HG03025 (cell line): ENCODE data around the gene CCT6B.
"Not testable (repeated sequence)": the region's sequence is repeated elsewhere in the genome, so short reads cannot be mapped to it uniquely, and the experiment has no call there.

ENCODE experiments used
- ATAC-seq: cut with Tn5 transposase; IDR thresholded peaks from one replicate; pipeline ENCODE4 v1.9.1; 2021; ENCODE audit warnings: mild to moderate bottlenecking, moderate library complexity; ENCODE audit not compliant: unreplicated experiment, low FRiP score

CCT6B gene

DNA sequence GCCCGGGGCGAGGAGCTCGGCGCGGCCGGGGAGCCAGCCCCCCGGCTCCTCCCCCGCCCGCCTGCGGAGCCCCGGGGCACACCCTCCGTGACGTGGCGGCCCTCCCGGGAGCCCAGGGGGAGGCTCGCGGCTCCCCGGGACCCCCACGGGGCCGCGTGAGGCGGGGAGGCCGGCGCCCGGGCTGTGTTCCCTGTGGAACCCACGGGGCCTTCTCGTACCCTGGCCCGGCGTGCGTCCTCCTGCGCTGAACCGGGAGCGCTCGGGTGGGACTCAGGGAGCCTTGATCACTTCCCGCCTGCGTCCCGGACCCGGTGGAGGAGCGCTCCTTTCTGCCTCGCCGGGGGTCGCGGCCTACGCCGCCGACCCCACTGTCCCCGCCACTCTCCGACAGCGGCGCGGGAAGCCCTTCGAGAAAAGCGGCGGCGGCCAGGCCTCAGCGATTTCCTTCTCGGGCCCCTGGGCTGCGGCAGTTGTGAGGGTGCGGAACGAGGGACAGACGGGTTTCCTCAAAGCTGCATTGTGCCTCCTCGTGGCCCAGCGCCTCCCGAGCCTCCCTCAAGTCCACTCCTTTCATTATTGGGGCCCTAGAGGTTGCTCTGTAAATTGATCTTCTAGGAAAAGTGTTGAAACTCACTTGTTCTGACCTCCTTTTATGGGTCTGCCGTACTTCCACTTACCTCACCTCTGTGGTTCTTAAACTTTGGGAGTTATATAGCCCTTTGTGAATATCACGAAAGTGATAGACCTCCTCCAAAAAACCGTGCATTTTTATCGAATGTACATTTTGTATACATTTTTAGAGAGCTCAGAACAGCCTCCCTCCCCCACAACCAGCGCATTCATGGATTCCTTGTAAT, 19.6 kb upstream of the CCT6B start:
- peak; percentile 76 for ATAC-seq

DNA sequence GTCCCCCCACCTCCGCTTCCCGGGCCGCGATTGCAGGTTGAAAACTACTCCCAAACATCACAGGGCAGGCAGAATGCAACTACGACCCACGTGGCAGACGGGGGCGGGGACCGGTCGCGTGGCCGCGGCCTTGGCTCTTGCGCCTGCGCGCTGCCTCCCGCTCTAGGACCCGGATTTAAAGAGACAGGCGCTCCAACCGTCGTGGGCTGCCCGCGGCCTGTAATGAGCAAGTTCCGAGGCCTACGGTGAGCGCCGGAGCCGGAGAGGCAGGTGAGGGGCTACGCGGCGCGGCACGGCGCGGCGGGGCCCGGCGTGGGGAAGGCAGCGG, 19.1 kb upstream of the CCT6B start, which contains the start of gene LIG3:
LIG3 (plus strand) TSS at position 160 of the 328 bp plus-strand sequence. CDS start 2,494 bp downstream, outside the sequence.
- peak; percentile 72 for ATAC-seq

DNA sequence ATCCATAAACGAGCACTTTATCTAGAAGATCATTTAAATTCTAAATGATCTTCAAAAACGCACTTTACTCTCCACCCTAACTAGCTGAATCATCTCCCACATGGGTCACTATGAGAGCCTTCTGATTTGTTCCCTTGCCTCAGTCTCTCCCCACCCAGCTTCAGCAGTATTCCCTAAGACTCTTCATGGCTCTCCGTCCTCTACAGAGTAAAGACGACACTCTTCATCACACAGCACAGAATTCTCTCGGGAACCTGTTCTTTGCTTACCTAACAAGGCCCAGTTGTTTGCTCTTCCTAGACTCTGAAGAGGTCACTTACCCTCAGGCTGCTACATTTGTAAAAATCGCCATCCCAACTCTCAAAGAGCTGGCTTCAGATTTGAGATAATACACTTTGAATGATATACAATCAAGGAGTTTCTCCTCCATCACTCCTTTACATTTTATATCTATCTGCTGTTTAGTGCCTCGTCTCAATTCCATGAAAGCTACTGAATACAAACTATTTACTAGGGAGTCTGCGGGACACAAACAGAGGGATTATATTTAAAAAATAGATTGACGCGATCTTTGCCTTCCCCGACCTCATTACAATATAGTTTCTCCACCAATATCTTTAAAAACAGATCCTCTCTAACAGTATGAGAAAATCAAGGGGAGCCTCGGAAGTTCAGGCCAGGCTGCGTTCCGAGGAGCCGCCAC, 18.5 kb upstream of the CCT6B start:
- no peak for ATAC-seq

DNA sequence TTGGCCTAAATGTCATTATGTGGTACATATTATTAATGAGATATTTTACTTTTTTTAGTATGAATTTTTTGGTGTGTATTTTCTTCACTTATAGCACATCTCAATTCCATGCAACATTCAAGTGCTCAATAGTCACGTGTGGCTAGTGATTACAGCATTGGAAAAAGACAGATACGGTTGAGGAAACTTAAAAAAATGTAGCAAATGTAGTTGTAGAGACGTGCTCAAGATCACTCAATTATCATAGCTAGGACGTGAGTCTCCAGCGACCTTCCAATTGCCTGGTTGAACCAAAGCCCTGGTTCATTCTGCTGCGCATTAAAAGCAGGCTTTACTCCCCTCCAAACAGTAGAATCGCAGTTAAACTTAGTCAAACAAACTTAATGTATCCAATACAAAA, 17.9 kb upstream of the CCT6B start:
- no peak for ATAC-seq

DNA sequence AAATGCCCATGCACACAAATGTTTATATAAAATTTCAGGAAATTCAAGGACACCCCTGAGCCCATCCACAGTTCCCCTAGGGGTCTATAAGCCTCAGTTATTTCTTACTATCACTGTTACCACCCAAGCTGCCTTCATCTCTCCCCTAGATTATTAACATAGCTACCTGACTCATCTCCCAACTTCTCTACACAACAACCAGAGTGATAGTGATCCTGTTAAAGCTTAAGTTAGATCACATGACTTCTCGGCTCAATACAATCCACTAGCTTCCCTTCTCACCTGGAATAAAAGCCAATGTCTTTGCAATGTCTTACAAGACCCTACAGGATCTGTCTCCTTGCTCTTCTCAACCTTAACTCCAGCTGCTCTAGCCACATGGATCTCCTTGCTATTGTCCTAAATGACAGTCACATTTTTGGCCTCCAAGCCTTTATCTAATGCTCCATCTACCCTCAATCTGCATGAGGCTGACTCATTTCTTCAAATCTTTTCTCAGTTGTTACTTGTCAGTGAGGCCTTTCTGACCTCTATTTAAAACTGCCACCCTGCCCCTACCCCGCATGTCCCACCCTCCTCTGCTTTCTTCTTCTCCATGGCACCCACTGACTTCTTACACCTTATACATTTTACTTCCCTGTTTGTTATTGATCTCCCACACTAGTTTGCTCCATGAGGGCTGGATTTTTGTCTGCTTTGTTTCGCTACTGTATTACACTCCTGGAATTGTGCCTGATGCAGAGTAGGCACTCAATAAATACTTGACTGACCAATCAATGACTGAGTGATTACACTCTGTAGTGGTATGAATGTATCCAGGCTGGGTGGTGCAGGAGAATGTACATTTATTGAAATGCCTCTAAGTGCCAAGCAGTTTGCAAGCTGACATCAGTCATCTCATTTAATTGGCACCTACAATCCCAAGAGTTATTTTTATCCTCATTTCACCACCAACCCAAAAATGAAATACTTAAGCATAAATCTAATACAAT, 13.8 kb upstream of the CCT6B start:
- no peak for ATAC-seq

DNA sequence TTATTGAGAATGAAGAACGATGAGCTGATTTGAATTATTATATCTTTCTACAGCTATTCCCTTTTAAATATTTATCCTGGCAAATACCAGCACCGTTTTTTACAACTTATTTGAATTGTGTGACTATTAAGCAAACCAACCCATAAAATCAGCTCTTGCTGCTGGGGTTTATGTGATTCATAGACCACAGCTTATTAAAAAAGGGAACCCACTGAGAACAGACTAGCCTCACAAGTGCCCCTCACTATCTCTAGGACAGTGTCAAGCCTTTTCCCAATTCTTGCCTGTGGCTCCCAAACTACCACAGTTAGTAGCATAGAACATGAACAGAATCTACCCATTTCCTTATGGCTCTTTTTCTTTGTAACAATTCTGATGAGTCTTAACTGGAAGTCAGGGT, 12.9 kb upstream of the CCT6B start:
- no peak for ATAC-seq

DNA sequence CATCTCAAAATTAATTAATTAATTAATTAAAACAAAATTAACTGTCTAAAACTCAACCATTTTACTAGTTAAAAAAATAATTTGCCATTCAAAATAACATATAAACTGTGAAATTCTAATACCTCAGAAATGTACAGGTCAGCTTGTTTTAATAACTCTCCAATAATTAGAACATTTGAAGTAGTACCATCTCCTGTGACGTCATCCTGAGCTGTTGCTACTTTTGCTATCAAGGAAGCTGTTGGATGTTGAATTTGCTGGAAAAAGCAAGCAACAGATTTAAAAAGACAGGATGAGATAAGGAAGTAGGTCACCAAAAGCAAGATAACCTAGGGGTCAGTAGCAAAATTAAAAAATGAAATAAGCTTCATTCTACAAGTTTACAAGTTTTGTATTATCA, 2.8 kb downstream of the CCT6B start:
- no peak for ATAC-seq

DNA sequence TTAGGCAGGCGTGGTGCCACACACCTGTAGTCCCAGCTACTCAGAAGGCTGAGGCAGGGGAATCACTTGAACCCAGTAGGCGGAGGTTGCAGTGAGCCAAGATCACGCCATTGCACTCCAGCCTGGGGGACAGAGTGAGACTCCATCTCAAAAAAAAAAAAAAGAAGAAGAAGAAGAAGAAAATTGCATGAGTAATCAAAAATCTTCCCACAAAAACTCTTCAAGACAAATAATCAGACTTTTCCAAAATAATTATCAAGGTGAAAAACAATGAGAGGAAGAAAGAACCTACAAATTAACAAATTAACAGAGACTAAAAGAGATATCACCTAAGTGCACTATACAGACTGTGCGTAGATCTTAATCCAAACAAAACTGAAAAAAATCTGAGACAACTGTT, 10.5 kb downstream of the CCT6B start:
- not testable (repeated sequence) for ATAC-seq

DNA sequence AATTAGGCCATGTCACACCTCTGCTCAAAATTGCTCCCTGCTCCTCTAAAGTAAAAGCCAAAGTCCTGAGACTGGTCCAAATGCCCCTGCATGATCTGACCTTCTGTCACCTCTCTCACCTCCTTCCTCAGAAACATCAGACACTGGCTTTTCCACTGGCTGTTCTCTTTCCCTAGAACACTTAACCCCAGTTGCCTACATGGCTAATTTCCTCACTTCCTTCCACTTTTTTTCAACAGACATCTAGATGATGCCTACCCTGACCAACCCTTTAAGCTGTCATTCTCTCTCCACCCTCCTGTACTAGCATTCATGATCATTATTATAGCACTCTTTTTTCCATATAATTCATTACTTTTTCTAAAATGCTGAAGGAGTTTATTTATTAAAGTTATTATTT, 31.0 kb downstream of the CCT6B start:
- ATAC-seq, result no peak

DNA sequence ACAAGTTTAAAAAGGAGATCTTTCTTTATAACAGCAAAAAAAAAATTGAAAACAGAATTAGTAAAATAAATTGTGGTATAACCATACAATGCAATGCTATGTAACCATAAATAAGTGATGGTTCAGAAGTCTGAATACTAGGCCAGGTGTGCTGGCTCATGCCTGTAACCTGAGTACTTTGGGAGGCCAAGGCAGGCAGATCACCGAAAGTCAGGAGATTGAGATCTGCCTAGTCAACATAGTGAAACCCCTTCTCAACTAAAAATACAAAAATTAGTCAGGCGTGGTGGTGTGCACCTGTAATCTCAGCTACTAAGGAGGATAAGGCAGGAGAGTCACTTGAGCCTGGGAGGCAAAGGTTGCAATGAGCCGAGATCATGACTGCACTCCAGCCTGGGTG, 34.6 kb downstream of the CCT6B start:
- no peak for ATAC-seq

DNA sequence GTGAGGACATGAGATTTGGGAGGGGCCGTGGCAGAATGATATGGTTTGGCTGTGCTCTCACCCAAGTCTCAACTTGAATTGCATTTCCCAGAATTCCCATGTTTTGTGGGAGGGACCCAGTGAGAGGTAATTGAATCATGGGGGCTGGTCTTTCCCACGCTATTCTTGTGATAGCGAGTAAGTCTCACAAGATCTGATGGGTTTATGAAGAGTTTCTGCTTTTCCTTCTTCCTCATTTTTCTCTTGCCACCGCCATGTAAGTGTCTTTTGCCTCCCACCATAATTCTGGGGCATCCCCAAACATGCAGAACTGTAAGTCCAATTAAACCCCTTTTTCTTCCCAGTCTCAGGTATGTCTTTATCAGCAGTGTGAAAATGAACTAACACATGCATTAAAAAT, 40.6 kb downstream of the CCT6B start:
- no peak for ATAC-seq

DNA sequence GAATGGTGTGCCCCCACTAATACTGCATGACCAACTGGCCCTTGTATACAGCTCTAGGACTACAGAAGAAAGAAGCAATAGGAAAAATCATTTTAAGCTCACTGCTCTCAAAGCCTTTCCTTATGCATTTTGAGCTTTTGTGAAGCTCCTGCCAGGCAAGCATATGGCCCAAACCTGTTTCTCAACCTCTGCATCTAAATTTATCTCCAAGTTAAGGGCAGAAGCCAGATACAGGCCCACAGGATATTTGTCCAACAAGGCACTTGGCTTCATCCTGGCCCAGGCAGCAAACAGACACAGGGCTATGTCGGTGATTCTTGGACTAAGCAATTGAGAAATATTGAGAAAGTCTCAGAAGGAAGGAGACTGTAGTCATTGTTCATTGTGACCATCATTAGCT, 43.9 kb downstream of the CCT6B start:
- no peak for ATAC-seq

DNA sequence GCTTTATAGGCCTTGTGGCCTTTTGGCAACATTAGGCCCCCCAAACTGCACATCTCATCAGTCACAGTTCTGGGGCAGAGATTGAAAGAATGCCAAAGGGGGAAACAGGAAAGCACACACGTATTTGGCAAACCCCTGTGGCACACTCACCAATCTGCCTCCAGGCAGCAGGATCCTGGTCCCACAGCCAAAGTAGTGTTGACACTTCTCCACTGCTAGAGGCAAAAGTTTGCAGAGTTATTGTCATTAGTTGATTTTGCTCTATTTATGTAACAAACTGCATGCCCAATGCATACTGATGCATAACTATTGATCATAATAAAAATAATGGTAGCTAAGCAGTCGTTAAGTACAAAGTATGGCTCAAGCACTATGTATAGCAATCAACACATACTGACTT, 45.1 kb downstream of the CCT6B start:
- ATAC-seq, result no peak

DNA sequence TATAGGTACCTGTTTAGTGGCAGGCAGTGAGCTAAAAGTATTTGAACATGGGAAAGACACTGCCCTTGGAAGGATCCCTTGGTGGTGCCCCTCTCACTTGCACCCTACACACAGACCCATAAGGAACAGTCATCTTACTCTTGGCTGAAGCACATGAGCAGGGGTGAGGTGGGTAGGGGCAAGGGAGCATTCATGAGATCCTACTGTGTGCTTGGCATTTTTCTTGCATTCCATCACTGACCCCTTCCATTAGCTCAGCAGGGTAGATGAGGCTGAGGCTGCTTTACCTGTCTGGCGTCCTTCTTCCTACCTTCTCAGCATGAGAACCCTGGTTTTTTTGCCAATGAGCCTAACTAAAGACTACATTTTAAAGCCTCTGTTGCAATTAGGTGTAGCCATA, 48.3 kb downstream of the CCT6B start:
- no peak for ATAC-seq

DNA sequence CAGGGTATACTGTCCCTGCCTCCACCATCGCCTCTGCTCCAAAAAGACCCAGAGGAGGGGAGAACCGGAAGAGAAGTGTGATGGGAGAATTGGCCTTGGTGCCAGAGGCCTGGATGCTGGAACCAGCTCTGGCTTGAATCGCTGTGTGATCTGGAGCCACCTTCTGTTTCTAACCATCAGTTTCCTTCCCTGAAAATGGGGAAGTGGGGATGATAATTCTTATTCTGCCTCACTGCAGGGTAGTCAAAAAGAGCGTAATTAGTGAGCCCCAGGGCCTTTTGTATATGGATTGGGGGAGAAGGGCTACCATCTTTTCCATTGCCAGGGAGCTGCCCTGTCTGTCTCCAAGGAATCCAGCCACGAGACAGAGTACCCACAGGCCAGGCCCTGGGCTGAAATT, 52.2 kb downstream of the CCT6B start:
- no peak for ATAC-seq

DNA sequence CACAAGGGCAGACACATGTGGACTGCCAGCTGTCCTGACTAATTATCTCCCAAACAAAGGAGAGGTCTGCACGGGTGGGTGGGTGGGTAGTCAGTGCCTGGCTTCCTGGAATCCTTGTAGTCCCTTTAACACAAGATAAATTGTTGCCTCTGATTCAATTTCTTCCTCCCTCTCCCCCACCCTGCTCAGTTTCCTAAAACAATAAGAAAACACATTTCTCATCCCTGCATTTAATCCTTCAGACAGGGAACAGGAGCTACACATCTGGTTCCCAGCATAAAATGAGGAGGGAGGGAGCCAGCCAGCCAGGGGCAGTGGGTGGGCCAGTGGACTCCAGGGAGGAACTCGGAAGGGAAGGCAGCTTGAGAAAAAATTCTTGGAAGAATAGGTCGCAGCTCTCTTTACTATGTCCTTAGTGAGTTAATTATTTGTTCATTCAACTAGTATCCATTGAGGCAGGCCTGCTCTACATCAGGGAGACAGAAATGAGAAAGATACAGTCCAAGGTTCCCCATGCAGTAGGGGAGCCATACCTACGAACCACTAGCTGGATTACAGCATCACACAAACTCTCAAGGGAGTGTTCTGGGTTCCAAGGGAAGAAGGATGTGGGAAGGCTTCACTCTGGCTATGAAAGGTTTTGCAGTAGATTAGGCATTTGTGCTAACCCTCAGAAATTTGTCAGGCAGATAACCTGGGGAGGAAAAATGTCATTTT, 58.3 kb downstream of the CCT6B start:
- ATAC-seq, result no peak

DNA sequence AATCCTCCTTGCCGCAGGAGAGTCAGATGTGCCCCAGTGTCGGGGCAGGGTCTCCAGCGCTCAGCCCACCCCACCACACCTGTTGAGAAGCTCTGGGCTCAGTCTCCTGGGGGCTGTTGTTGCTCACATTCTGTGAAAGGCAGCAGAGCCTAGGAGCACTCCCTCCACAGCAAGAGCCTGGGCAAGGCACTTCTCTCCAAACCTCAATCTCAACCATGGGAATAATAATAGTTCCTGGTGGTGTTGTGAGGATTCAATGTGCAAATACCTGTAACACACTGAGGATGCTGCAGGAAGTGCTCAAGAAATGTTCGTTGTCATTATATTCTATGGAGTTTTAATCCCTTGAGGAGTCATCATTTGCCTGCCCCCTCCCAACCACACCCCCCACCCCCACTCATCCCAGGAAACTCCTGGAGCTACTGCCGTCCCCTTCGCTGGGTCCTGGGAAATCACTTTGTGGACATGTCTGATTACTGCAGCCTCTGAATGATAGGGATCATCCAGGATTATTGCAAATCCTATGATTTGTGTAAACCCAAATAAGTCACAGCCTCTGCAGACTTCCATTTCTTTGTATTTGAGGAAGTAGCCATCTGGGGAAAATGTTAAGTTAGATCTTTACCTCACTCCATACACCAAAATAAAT, 61.5 kb downstream of the CCT6B start:
- ATAC-seq, result no peak

DNA sequence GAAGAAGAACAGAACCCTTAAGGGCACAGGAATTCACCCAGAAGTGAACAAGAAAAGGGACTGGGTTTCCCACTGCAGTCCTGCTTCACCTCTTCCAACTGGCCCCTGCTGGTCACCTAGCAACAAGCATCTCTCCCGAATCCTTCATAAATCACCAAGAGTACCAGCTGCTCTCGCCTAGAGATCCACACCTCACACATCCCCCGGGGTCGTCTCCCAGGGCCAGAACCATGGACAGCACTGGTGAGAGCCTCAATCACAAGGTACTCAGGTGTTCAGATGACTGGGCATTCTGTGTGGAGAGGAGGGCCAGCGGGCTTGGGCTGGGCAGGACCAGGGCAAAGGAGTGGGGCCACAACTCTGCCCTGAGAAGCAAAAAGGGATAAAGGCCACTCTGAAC, 65.9 kb downstream of the CCT6B start:
- ATAC-seq, result no peak

DNA sequence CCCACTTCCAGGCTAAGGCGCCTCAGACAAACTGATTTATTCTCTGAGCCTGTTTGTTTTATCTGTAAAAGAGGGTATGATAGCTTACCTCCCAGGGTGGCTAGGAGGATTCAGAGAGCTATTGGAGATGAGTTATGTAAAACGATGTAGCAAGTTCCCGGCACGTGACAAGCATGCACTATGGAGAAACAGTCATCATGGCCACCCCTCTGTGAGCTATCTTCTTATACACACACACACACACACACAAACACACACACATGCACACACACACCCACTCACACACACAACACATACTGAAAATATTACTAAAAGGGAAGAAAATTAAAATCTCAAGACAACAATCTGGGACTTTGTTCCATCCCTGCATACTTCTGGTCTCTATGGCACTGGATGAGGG, 66.3 kb downstream of the CCT6B start:
- ATAC-seq, result no peak
